HG02885 (cell line): Measurements from ENCODE around the gene RHBDF2.

Experiments used
- ATAC-seq: cut with Tn5 transposase; IDR thresholded peaks from one replicate; pipeline ENCODE4 v1.9.1; 2021; ENCODE audit warnings: mild to moderate bottlenecking; ENCODE audit not compliant: unreplicated experiment, poor library complexity

The RHBDF2 gene

GRCh38 chr17:76422860-76423259 is 78.4 kb downstream of the RHBDF2 start:
- ATAC-seq: no peak

- no peak for ATAC-seq
Observed at GRCh38 chr17:76422406-76422805, 78.8 kb downstream of the RHBDF2 start.

- ATAC-seq: no peak
Observed at GRCh38 chr17:76421044-76421407, 80.2 kb downstream of the RHBDF2 start.
